ENCODE results near the gene SCAMP1.

- TF ChIP-seq EZH2 (IDR thresholded peaks at IDR 0.05; ENCODE audit: low read length, unreplicated experiment) (no peak), CTCF (conservative IDR thresholded peaks at IDR 0.05; ENCODE audit: low read depth, low read length) (no peak)
Measured at GRCh38 chr5:78512435-78512834, 152.0 kb downstream of the SCAMP1 start.

All from PC-3 (cell line).